PC-9 (cell line): ENCODE measurements around the gene MT2A. TPM values are rescaled to one million over a fixed set of nuclear protein-coding genes. Genes with fewer than 3 reads are reported as not detected.

Experiments used
- BruUV-seq: library from RNA; stranded (reverse); fragments of 400-500 nt; replicated peaks from 2 replicates; lab custom pipeline; 2021; lab: Mats Ljungman, UMichigan
- CTCF ChIA-PET: fragments of 300-600 bp; sonication (Branson Sonifier 250); formaldehyde crosslinking; loops from one replicate; lab custom pipeline; 2022; ENCODE audit warnings: antibody characterized with exemption; lab: Charles Lee
- POLR2A ChIA-PET: fragments of 300-600 bp; sonication (Branson Sonifier 250); formaldehyde crosslinking; loops from one replicate; lab custom pipeline; 2022; ENCODE audit warnings: antibody characterized with exemption; ENCODE audit not compliant: unreplicated experiment; lab: Charles Lee
- DNase-seq, 2 experiments: peaks; one replicate each; pipeline versions ENCODE4 v3.0.0 to v3.0.0-alpha.2; 2015 to 2022; ENCODE audit warnings: mixed read lengths in 1 of 2
- H2AFZ ChIP-seq: fragments of 200-600 bp; sonication (generic); 2 replicates; pipeline ENCODE4 v1.8.1; 2017; ENCODE audit warnings: antibody characterized with exemption
- H3F3A ChIP-seq: fragments of 200-600 bp; sonication (generic); 2 replicates; pipeline ENCODE4 v1.8.1; 2017; ENCODE audit warnings: antibody characterized with exemption, mild to moderate bottlenecking, low read depth; ENCODE audit not compliant: insufficient read depth
- H3K27ac ChIP-seq: fragments of 200-600 bp; sonication (generic); 2 replicates; pipeline ENCODE4 v1.6.1; 2016; ENCODE audit warnings: mixed run types
- H3K27me3 ChIP-seq: fragments of 200-600 bp; sonication (generic); 2 replicates; pipeline ENCODE4 v1.6.1; 2016; ENCODE audit warnings: low read depth, mixed run types; ENCODE audit not compliant: insufficient read depth
- H3K36me3 ChIP-seq: fragments of 200-600 bp; sonication (generic); 2 replicates; pipeline ENCODE4 v1.6.1; 2016; ENCODE audit warnings: low read depth, mixed run types
- H3K4me1 ChIP-seq: fragments of 200-600 bp; sonication (generic); replicated peaks from 2 replicates; pipeline ENCODE4 v1.6.1; 2016; ENCODE audit warnings: mixed run types; ENCODE audit not compliant: insufficient read depth
- H3K4me2 ChIP-seq: fragments of 200-600 bp; sonication (generic); 2 replicates; pipeline ENCODE4 v1.6.1; 2017; ENCODE audit warnings: mixed run types
- H3K4me3 ChIP-seq: fragments of 200-600 bp; sonication (generic); 2 replicates; pipeline ENCODE4 v1.6.1; 2016; ENCODE audit warnings: mixed run types
- H3K79me2 ChIP-seq: fragments of 200-600 bp; sonication (generic); 2 replicates; pipeline ENCODE4 v1.6.1; 2017; ENCODE audit warnings: low read depth, mixed run types
- H3K9me2 ChIP-seq: fragments of 200-600 bp; sonication (generic); 2 replicates; pipeline ENCODE4 v1.8.1; 2017; ENCODE audit warnings: mild to moderate bottlenecking; ENCODE audit not compliant: insufficient read depth
- H3K9me3 ChIP-seq: fragments of 200-600 bp; sonication (generic); 2 replicates; pipeline ENCODE4 v1.8.1; 2016; ENCODE audit warnings: low read depth; ENCODE audit not compliant: insufficient read depth
- H4K20me1 ChIP-seq: fragments of 200-600 bp; sonication (generic); 2 replicates; pipeline ENCODE4 v1.8.1; 2017; ENCODE audit not compliant: insufficient read depth
- EZH2 ChIP-seq: fragments of 200-600 bp; sonication (generic); IDR thresholded peaks from 2 replicates; pipeline ENCODE4 v1.8.0; 2017; ENCODE audit warnings: antibody characterized with exemption, low read depth
- intact Hi-C: fragments of 100-400 bp; cut with micrococcal nuclease; formaldehyde crosslinking; loops from one replicate; pipeline ENCODE4 v1.10.0; 2022; ENCODE audit not compliant: unreplicated experiment
- total RNA-seq: library from RNA; stranded (reverse); gene quantifications from 2 replicates; pipeline ENCODE4 v1.2.3, GENCODE V29; 2021
- TF ChIP-seq, protein P1 (sequence below): fragments of 200-600 bp; sonication (generic); conservative IDR thresholded peaks from 2 replicates; pipeline ENCODE4 v1.6.1; 2017; ENCODE audit warnings: mixed run types, antibody characterized with exemption, mild to moderate bottlenecking, moderate library complexity

The MT2A gene
- total RNA-seq, 1 experiment from 2014 or later: 203 TPM

DNA sequence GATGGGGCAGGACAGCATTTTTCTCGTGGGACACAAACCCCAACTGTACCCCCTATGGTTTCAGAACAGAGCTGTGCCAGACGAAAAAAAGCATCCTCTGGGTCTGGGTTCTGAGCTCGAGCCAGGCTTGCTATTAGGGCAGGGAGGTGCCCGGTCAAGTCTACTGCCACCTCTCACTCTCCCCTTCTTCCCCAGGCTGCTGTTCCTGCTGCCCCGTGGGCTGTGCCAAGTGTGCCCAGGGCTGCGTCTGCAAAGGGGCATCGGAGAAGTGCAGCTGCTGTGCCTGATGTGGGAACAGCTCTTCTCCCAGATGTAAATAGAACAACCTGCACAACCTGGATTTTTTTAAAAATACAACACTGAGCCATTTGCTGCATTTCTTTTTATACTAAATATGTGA, 18.3 kb downstream of the MT2A start:
- BruUV-seq: no TSS peak
- H4K20me1 ChIP-seq: no peaks in the 10 kb centered on the region
- ChIA-PET CTCF (interaction anchor here (0.7 kb wide), 1 partner anchor 50 kb away, joined by 4 read pairs; no protein-coding TSS in a partner anchor), POLR2A (interaction anchor here (0.7 kb wide), 1 partner anchor 407 kb away, joined by 7 read pairs; no protein-coding TSS in a partner anchor)
- intact Hi-C loops: loop anchor here (2.0 kb wide), 1 partner anchor 20 kb away; no protein-coding TSS in a partner anchor
- no peaks in the 10 kb centered on the region for H3K9me3 ChIP-seq
- no peaks in the 10 kb centered on the region for H3K27me3 ChIP-seq
- no peaks in the 10 kb centered on the region for H3K9me2 ChIP-seq
- no peak overlapping the region for H3K4me3 ChIP-seq
- H3K4me2 ChIP-seq: peak overlapping the region; percentile 62
- TF ChIP-seq, protein P1, sequence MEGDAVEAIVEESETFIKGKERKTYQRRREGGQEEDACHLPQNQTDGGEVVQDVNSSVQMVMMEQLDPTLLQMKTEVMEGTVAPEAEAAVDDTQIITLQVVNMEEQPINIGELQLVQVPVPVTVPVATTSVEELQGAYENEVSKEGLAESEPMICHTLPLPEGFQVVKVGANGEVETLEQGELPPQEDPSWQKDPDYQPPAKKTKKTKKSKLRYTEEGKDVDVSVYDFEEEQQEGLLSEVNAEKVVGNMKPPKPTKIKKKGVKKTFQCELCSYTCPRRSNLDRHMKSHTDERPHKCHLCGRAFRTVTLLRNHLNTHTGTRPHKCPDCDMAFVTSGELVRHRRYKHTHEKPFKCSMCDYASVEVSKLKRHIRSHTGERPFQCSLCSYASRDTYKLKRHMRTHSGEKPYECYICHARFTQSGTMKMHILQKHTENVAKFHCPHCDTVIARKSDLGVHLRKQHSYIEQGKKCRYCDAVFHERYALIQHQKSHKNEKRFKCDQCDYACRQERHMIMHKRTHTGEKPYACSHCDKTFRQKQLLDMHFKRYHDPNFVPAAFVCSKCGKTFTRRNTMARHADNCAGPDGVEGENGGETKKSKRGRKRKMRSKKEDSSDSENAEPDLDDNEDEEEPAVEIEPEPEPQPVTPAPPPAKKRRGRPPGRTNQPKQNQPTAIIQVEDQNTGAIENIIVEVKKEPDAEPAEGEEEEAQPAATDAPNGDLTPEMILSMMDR: no peak
- TF ChIP-seq EZH2: no peak
- H2AFZ ChIP-seq: 0 out of 2 replicates have a peak overlapping the region, but pooled peaks have one; percentile 17
- DNase-seq: no peak
- H3K27ac ChIP-seq: peak overlapping the region; percentile 62
- no peaks in the 10 kb centered on the region for H3K36me3 ChIP-seq
- no peaks in the 10 kb centered on the region for H3K79me2 ChIP-seq
- H3F3A ChIP-seq: peaks cover 8% of the 10 kb centered on the region; the same call in 1 of the 2 replicates
- peaks cover 13% of the 10 kb centered on the region for H3K4me1 ChIP-seq

DNA sequence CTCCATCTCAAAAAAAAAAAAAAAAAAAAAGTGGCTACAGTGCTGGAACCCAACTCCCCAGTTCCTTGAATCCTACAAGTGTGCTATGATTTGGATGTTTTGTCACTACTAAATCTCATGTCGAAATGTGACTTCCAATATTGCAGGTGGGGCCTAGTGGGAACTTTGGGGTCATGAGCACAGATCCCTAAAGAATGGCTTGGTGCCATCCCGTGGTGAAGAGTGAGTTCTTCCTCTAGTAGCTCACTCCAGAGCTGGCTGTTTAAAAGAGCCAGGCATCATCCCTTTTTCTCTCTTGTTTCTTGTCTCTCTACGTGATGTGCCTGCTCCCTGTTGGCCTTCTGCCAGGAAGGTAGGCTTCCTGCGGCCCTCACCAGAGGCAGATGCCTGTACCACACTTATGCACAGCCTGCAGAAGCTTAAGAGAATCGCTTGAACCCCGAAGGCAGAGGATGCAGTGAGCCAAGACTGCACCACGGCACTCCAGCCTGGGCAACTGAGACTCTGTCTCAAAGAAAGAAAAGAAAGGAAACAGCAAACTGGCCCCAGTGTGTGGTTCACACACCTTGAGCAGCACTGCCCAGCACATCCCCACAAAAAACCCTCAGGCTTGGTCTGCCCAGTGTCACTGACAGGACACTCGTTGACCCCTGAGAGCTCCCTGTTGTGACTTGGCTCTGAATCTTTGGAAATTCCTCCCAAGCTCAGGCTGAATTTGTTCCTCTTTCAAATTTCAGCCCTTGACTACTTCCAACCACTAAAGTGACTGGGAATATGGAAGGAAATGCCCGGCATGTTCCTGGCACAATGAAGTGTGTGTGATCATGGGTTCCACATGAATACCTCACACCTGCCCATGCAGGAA, 20.3 kb downstream of the MT2A start:
- H2AFZ ChIP-seq: no peak overlapping the region
- H3K27ac ChIP-seq: no peak overlapping the region
- intact Hi-C loops: no loop called here
- H3K4me2 ChIP-seq: no peak overlapping the region
- no TSS peak for BruUV-seq
- no peaks in the 10 kb centered on the region for H4K20me1 ChIP-seq
- no peak overlapping the region for H3K4me3 ChIP-seq
- peaks cover 8% of the 10 kb centered on the region; the same call in 1 of the 2 replicates for H3F3A ChIP-seq
- H3K36me3 ChIP-seq: no peaks in the 10 kb centered on the region
- no peak for DNase-seq
- no peaks in the 10 kb centered on the region for H3K79me2 ChIP-seq
- peaks cover 7% of the 10 kb centered on the region for H3K4me1 ChIP-seq
- CTCF ChIA-PET: no interaction called here
- H3K9me2 ChIP-seq: no peaks in the 10 kb centered on the region
- TF ChIP-seq, protein P1: no peak
- TF ChIP-seq EZH2: no peak
- H3K9me3 ChIP-seq: no peaks in the 10 kb centered on the region
- H3K27me3 ChIP-seq: no peaks in the 10 kb centered on the region
- POLR2A ChIA-PET: no interaction called here

DNA sequence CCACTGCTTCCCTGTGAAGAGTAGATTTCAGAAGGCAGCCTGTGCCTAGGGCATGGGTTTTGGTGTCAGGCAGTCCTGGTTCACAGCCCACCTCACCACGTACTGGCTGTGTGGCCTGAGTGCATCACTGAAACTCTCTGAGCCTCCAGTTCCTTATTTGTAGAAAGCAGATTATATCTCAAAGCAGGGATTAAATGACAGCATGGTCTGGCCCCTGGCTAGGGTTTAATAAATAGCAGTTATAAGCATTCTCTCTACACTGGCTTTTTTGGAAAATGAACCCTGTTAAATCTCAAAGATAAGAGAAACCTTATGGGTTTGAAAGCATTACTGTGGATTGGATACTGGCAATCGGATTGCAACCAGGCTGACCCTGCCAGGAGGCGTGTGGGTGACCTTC, 21.1 kb downstream of the MT2A start:
- peaks cover 8% of the 10 kb centered on the region; the same call in 1 of the 2 replicates for H3F3A ChIP-seq
- ChIA-PET POLR2A (no interaction called here), CTCF (no interaction called here)
- H3K27ac ChIP-seq: no peak overlapping the region
- H3K4me1 ChIP-seq: peaks cover 7% of the 10 kb centered on the region
- H3K9me2 ChIP-seq: no peaks in the 10 kb centered on the region
- H4K20me1 ChIP-seq: no peaks in the 10 kb centered on the region
- no peaks in the 10 kb centered on the region for H3K79me2 ChIP-seq
- TF ChIP-seq, protein P1: no peak
- no peak for TF ChIP-seq EZH2
- H3K36me3 ChIP-seq: no peaks in the 10 kb centered on the region
- H3K4me3 ChIP-seq: no peak overlapping the region
- no TSS peak for BruUV-seq
- DNase-seq: no peak
- H3K9me3 ChIP-seq: no peaks in the 10 kb centered on the region
- H3K27me3 ChIP-seq: no peaks in the 10 kb centered on the region
- intact Hi-C loops: no loop called here
- H2AFZ ChIP-seq: no peak overlapping the region
- no peak overlapping the region for H3K4me2 ChIP-seq
